GM18858 (cell line): ENCODE measurements around the gene SLC5A9.
"Not testable (repeated sequence)": the region's sequence is repeated elsewhere in the genome, so short reads cannot be mapped to it uniquely, and the experiment has no call there.

ENCODE experiments used
- ATAC-seq: cut with Tn5 transposase; IDR thresholded peaks from one replicate; pipeline ENCODE4 v1.9.1; 2021; ENCODE audit not compliant: unreplicated experiment

SLC5A9 gene

GRCh38 chr1:48236716-48237470 is 14.4 kb downstream of the SLC5A9 start:
- peak; percentile 91 for ATAC-seq

GRCh38 chr1:48242141-48242736 is 19.7 kb downstream of the SLC5A9 start:
- ATAC-seq = no peak

DNA sequence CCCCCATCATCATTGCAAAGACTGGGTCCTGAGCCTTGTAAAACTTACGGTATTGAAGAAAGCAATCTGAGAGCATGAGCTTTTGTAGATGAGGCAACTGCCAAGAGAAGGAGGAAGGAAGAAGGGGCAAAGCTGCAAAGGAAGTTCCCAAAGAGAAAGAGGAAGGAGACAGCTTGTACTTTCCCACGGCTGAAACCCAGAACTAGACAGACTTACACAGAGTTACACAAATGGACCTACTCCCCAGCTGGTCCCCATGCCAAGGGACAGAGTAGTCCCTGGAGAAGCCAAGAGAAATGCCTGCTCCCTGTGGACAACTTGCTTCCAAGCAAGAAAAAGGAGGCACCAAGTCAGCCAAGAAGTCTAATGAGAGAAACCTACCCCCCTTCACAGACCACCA is 22.6 kb downstream of the SLC5A9 start:
- ATAC-seq = no peak

GRCh38 chr1:48246727-48247126 is 24.2 kb downstream of the SLC5A9 start:
- ATAC-seq = no peak

- no peak for ATAC-seq
Measured at GRCh38 chr1:48248356-48248755, 25.8 kb downstream of the SLC5A9 start.

DNA sequence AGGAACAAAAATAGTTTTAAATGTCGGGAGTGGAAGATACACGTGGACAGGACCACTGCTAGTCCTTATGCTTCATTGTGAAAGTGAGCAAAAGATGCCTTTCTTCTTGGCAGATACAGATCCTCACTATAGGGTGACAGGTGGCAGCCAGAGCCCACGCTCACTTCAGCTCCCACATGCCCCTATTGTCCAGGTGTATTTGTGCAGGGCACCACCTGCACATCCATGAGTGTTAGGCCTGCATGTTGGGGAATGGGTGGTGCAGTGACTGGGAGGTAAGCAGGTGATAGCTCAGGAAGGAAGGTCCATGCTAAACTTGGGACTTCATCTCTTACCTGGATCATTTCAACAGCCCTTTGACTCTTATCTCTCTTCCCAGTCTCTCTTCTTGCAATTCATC is 27.4 kb downstream of the SLC5A9 start:
- ATAC-seq = no peak

GRCh38 chr1:48250572-48250971 is 28.1 kb downstream of the SLC5A9 start:
- no peak for ATAC-seq

- no peak for ATAC-seq
Measured at GRCh38 chr1:48251323-48251722, 28.8 kb downstream of the SLC5A9 start.

- no peak for ATAC-seq
Measured at GRCh38 chr1:48251821-48252220, 29.3 kb downstream of the SLC5A9 start.

DNA sequence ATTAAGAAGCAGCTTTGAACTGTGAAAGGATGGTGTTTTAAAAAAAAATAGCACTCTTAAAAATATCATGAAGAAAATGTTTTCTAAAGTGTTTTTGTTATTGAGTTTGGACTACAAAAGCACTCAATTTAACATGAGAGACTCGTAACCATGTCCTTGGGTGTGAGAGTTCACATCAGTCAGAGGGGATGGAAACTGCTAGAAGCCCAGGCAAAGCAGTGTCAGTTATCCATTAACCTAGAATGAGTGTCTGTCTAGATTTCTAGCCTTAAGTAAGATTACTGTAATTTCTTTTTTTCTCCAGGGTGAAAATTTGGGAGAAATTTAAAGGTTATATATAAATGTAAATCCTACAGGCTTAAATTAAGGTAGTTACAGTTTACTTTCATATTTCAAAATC is 31.7 kb downstream of the SLC5A9 start:
- ATAC-seq = no peak

DNA sequence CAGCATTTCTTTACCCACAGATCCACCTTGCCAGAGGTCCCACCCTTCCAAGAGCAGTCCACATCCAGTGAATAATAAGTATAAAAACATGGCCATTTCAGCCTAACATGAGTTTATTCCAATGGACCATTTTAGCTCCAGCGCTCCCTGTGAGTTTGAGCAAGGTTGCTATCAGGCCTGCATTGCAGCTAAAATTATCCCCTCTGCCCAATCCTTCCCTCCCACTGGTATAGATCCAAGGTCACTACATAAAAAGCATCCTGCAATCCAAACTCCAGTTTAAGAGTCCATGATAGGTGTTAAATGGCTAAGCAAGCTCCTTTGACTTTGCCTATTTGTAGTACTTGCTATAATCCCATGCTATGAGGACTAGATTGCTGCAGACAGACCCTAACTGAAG is 35.6 kb downstream of the SLC5A9 start:
- ATAC-seq = no peak

DNA sequence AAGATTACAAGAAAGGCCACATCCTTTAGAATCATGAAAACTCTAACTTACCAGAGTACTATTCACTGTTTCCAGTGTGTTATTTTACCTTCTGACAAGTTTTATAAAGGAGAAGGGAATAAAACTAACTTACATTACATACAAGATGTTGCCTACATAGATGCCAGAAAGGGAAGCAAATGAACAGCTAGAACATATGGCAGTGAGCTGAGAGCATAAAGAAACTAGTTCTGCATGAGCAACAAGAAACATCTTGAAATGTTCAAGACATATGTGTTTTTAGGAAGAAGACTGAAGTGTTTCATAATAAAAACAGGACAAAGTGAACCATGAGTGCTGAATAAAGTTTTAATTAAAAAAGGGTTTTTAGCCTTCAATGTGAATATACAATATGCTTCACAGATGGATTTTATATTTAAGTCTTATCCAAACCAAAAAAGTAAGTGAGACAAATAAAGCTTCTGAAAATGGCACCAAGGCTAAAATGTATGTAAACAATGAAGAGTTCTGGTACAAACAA is 39.4 kb downstream of the SLC5A9 start:
- ATAC-seq = no peak

DNA sequence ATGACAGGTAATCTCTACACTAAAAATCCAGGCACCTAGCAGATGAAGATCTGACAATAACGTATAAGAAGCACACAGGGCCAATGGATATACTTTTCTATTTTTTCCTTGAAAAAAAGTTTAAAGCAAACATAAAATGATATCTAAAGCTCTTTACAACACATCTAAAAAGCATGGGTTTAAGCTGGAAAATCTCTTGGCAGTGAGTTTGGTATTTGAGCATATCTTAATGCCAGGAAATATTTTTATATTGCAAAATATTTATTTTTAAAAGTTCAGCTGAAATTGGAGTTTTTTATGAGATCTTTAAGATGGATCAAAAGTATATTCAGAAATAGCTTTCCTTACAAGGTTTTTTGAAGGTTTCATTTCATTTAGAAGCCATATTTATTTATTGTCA is 40.5 kb downstream of the SLC5A9 start:
- no peak for ATAC-seq

GRCh38 chr1:48266576-48266975 is 44.1 kb downstream of the SLC5A9 start:
- ATAC-seq = no peak

- not testable (repeated sequence) for ATAC-seq
Measured at GRCh38 chr1:48277437-48277836, 54.9 kb downstream of the SLC5A9 start.

DNA sequence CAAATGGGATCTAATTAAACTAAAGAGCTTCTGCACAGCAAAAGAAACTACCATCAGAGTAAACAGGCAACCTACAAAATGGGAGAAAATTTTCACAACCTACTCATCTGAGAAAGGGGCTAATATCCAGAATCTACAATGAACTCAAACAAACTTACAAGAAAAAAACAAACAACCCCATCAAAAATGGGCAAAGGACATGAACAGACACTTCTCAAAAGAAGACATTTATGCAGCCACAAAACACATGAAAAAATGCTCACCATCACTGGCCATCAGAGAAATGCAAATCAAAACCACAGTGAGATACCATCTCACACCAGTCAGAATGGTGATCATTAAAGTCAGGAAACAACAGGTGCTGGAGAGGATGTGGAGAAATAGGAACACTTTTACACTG is 59.8 kb downstream of the SLC5A9 start:
- not testable (repeated sequence) for ATAC-seq

- not testable (repeated sequence) for ATAC-seq
Measured at GRCh38 chr1:48284696-48285420, 62.3 kb downstream of the SLC5A9 start.

DNA sequence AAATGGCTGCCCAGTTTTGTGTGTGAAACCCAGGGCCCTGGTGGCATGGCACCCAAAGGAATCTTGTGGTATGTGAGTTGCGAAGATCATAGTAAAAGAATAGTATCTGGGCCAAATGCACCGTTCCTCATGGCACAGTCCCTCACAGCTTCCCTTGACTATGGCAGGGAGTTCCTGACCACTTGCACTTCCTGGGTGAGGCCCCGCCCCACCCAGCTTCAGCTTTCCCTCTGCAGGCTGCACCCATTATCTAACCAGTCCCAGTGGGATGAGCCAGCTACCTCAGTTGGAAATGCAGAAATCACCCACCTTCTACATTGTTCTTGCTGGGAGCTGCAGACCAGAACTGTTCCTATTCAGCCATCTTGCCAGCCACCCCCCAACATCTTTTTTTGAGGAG is 63.0 kb downstream of the SLC5A9 start:
- ATAC-seq = no peak

DNA sequence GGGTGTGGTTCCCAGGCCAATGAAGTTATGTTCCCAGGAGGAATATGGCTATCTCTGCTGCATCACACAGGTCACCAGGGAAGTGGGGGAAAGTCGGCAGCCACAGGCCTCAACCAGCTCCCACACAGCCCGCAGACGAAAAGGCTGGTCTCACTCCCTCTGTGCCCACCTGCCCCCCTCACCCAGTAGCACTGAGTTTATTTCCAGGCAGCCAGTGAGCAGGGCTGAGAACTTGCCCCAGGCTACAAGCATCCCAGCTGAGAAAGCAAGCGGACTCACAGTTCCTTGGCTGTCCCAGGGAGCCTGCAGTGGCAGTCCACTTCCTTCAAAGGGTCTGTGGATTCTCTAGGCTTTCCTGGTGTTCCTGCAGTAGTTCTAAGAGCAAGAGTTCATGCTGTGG is 68.9 kb downstream of the SLC5A9 start:
- ATAC-seq = no peak

- ATAC-seq = no peak
Measured at GRCh38 chr1:48292706-48293105, 70.2 kb downstream of the SLC5A9 start.

- ATAC-seq = not testable (repeated sequence)
Measured at GRCh38 chr1:48294094-48294493, 71.6 kb downstream of the SLC5A9 start.

- ATAC-seq = no peak
Measured at GRCh38 chr1:48294656-48295055, 72.1 kb downstream of the SLC5A9 start.
